Mucosa of rectum (tissue), 2 donors: ENCODE data around the gene HLCS.

Experiments used
- H3K27ac ChIP-seq, 2 donors: one replicate each; pipeline ENCODE4 v1.7.0; 2013; ENCODE audit warnings: inconsistent platforms in 2 of 2, low read depth in 2 of 2, low read length in 2 of 2
- H3K27me3 ChIP-seq, 2 donors: one replicate each; pipeline ENCODE4 v1.7.0; 2013; ENCODE audit warnings: low read length in 2 of 2; ENCODE audit not compliant: control insufficient read depth in 2 of 2, insufficient read depth in 2 of 2
- H3K36me3 ChIP-seq, 2 donors: one replicate each; pipeline ENCODE4 v1.7.0; 2013; ENCODE audit warnings: low read length in 2 of 2; ENCODE audit not compliant: control insufficient read depth in 2 of 2, insufficient read depth in 2 of 2
- H3K4me1 ChIP-seq, 2 donors: one replicate each; pipeline ENCODE4 v1.7.0; 2013; ENCODE audit warnings: low read length in 2 of 2, mild to moderate bottlenecking in 1 of 2; ENCODE audit not compliant: control insufficient read depth in 2 of 2, insufficient read depth in 2 of 2
- H3K4me3 ChIP-seq, 2 donors: one replicate each; pipeline ENCODE4 v1.7.0; 2013; ENCODE audit warnings: low read length in 2 of 2
- H3K9ac ChIP-seq, 2 donors: one replicate each; pipeline ENCODE4 v1.7.0; 2013; ENCODE audit warnings: low read length in 2 of 2, low read depth in 1 of 2, mild to moderate bottlenecking in 1 of 2
- H3K9me3 ChIP-seq, 2 donors: one replicate each; pipeline ENCODE4 v1.7.0; 2013; ENCODE audit warnings: low read length in 2 of 2; ENCODE audit not compliant: control insufficient read depth in 2 of 2
- donor health status: healthy.
- donor health status: Normal muscosa, but diverticular disease.

HLCS gene

DNA sequence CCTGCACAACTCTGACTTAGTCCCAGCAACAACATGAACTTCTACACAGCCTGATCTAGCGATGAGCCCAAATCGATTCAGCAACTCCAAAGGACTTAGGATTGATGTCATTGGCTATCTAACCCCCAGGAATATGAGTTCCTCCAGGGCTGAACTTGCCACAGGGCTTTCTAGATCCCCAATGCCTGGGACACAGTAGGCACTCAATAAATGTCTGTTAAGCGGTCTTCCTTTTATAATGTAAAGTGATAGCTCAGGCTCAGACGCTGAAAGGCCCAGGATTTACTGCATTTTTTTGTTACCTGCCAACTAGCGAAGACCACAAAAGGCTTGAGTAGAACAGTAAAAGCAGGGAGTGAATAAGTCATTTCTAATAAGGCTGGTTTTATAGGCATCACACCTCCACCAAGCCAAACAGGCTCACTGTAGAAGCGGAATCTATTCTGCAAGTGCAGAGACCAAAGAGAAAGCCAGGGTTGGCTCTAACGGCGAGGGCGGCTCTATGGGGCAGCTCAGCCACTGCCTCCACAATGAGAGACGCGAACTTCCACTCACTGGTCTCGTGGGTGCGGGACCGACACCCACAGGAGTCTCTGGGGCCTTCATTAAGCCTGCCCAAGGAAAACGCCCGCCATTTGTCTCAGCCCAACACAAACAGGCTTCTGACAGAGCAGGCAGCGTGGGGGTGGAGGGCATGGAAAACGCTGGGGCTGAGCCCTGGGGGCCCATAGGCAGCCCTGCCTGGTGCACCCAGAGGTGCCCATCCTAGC, 52.0 kb downstream of the HLCS start:
- Histone ChIP-seq H3K36me3 (no peaks in the 10 kb centered on the region), H3K4me3 (no peak overlapping the region), H3K27me3 (no peaks in the 10 kb centered on the region), H3K9me3 (no peaks in the 10 kb centered on the region), H3K27ac (no peak overlapping the region), H3K4me1 (peaks cover 0 to 3% of the 10 kb centered on the region in 2 donors), H3K9ac (no peak overlapping the region)

DNA sequence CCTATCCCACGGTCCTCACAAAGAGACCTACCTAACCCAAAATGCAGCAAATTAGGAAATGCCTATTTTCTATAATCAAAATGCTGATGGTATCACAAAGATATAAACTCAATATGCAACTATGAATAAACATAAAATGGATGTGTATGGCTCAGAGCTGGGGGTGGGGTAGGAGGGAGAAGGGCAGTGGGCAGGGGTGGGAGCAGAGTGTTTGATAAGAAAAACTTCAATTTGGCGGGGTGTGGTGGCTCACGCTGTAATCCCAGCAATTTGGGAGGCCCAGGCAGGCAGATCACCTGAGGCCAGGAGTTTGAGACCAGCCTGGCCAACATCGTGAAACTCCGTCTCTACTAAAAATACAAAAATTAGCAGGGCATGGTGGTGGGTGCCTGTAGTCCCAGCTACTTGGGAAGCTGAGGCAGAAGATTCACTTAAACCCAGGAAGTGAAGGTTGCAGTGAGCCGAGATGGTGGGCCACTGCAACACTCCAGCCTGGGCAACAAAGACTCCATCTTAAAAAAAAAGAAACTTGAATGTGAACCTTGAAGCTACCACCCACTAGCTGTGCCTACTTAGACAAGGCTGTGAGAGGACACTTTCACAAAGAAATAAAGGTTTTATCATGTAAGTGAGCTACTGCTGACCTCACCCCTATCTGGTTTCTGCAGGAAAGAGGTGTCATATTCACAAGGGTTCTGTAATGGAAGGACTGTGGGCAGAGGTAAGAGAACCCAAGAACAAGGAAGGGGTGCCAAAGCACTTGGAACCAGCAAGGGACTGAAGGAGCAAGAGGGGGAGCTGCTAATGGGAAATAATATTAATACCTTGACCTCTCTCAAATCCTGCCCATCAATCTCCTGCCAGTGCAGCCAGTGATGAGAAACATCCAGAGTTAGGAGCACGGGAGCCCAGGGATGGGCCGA, 53.0 kb downstream of the HLCS start:
- Histone ChIP-seq H3K27me3 (no peaks in the 10 kb centered on the region), H3K36me3 (no peaks in the 10 kb centered on the region), H3K4me1 (peaks cover 0 to 3% of the 10 kb centered on the region in 2 donors), H3K27ac (no peak overlapping the region), H3K4me3 (no peak overlapping the region), H3K9ac (no peak overlapping the region), H3K9me3 (no peaks in the 10 kb centered on the region)

GRCh38 chr21:36910581-36911307, 55.7 kb downstream of the HLCS start:
- Histone ChIP-seq H3K4me3 (no peak overlapping the region), H3K27me3 (no peaks in the 10 kb centered on the region), H3K4me1 (peaks cover 0 to 3% of the 10 kb centered on the region in 2 donors), H3K9me3 (no peaks in the 10 kb centered on the region), H3K36me3 (no peaks in the 10 kb centered on the region), H3K27ac (no peak overlapping the region), H3K9ac (no peak overlapping the region)

DNA sequence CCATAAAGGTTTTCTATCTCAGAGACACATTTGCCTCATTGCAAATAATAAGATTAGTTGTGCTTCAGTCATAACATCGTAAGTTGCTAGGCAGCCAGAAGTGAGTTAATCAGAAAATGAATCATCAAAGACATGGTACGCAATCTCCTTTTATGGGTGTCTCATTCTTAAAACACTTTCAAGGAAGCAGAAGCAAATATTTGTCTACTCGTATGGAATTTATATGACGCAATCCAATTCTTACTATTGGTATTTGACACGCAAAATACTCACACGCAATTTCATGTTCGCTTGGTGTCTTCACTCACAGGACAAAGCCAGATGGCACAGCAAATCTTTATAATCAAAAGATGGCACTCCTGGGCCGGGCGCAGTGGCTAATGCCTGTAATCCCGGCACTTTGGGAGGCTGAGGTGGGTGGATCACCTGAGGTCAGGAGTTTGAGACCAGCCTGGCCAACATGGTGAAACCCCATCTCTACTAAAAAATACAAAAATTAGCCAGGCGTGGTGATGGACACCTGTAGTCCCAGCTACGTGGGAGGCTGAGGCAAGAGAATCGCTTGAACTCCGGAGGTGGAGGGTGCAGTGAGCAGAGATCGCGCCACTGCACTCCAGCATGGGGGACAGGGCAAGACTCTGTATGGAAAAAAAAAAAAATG, 56.4 kb downstream of the HLCS start:
- no peak overlapping the region for H3K4me3 ChIP-seq

DNA sequence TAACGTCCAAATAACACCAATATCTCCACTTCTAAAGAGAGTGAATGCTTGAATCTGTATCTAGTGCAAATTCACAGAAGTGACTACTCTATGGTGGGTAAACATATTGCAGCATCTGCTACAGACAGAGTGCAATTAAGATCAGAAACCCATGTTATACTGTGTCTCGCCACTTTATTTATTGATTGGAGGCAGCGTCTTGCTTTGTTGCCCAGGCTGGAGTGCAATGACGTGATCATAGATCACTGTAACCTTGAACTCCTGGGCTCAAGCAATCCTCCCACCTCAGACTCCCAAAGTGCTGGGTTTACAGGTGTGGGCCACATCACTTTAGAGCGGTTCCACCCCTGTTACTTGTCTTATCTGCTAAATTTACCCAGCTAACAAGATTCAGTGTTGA, 57.0 kb downstream of the HLCS start:
- Histone ChIP-seq H3K9me3 (no peaks in the 10 kb centered on the region), H3K4me3 (no peak overlapping the region), H3K27me3 (no peaks in the 10 kb centered on the region), H3K4me1 (peaks cover 0 to 3% of the 10 kb centered on the region in 2 donors), H3K27ac (no peak overlapping the region), H3K9ac (no peak overlapping the region), H3K36me3 (no peaks in the 10 kb centered on the region)

More for the DNA sequence above, 56.4 kb downstream of the HLCS start:
- Histone ChIP-seq H3K36me3 (no peaks in the 10 kb centered on the region), H3K27me3 (no peaks in the 10 kb centered on the region), H3K27ac (no peak overlapping the region), H3K9ac (no peak overlapping the region), H3K4me1 (peaks cover 0 to 3% of the 10 kb centered on the region in 2 donors), H3K9me3 (no peaks in the 10 kb centered on the region)

DNA sequence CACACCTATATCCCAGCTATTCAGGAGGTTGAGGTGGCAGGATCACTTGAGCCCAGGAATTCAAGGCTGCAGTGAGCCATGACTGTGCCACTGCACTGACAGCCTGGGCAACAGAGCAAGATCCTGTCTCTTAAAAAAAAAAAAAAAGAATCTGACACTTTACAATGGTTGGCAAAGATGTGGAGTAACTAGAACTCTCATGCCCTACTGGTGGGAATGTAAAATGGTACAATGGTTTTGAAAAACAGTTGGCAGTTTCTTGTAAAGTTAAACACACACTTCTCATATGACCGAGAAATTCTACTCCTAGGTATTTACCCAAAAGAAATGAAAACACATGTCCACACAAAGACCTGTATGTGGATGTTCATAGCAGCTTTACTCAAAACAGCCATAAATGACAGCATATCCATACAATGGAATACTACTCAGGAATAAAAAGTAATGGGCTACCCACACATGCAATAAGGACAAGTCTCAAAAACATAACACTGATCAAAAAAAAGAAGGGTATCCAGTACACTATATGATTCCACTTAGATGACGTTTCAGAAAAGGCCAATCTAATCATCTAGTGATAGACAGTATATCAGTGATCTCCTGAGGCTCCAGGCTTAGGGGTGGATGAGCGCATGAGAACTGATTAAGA, 58.1 kb downstream of the HLCS start:
- no peaks in the 10 kb centered on the region for H3K27me3 ChIP-seq

DNA sequence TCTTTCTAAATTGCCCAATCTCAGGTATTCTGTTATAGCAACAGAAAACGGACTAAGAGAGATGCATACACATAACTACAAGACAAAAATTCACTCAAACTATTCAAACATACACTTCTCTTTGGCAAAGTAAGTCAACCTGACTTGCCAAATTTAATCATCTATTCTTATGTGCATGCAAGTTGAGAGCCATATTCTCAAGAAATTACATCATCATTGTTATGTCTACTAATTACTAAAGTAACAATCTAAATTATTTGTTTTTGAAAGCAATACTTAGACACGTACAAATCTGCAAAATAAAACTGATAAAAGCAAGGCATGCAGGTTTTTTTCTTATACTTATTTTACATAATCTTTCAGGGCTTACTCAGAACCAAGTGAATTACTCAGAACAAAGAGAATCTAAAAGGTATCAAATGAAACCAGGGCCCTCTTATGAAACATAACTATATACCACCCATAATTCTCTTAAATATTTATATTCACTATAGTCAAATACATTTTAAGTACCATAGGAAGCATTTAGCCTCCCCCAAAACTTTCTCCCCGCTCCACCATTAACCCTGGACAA, 62.3 kb downstream of the HLCS start:
- H3K4me3 ChIP-seq: no peak overlapping the region
- no peaks in the 10 kb centered on the region for H3K9me3 ChIP-seq
- H3K4me1 ChIP-seq: no peaks in the 10 kb centered on the region
- H3K27ac ChIP-seq: no peak overlapping the region
- no peaks in the 10 kb centered on the region for H3K36me3 ChIP-seq
- no peak overlapping the region for H3K9ac ChIP-seq
- H3K27me3 ChIP-seq: no peaks in the 10 kb centered on the region

More for the DNA sequence above, 58.1 kb downstream of the HLCS start:
- Histone ChIP-seq H3K27ac (no peak overlapping the region), H3K4me3 (no peak overlapping the region), H3K9ac (no peak overlapping the region), H3K36me3 (no peaks in the 10 kb centered on the region), H3K9me3 (no peaks in the 10 kb centered on the region), H3K4me1 (peaks cover 0 to 3% of the 10 kb centered on the region in 2 donors)

DNA sequence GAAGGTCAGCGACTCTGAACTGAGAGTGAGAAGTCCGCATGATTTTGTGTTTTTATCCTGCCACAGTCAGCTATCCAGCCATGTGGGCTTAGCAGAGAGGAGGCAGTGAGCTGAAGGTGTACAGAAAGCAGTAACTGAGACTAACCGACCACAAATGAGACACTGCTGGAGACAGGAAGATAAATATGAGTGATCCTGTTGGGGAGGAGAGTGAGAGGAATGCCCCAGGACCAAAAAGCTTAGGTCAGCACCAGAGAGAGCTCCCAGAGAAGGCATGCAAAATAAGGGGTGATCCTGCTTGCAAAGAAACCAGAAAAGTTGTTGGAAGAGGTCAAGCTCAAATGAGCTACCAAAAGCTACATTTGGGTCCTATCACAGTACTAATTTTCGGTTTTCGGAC, 63.7 kb downstream of the HLCS start:
- no peaks in the 10 kb centered on the region for H3K27me3 ChIP-seq
- H3K36me3 ChIP-seq: no peaks in the 10 kb centered on the region
- no peak overlapping the region for H3K27ac ChIP-seq
- no peak overlapping the region for H3K4me3 ChIP-seq
- H3K9ac ChIP-seq: no peak overlapping the region
- H3K9me3 ChIP-seq: no peaks in the 10 kb centered on the region
- no peaks in the 10 kb centered on the region for H3K4me1 ChIP-seq

GRCh38 chr21:36902331-36902730, 64.1 kb downstream of the HLCS start:
- Histone ChIP-seq H3K27me3 (no peaks in the 10 kb centered on the region), H3K4me3 (no peak overlapping the region), H3K9ac (no peak overlapping the region), H3K9me3 (no peaks in the 10 kb centered on the region), H3K36me3 (no peaks in the 10 kb centered on the region), H3K4me1 (no peaks in the 10 kb centered on the region), H3K27ac (no peak overlapping the region)
